Activated CD4-positive, alpha-beta T cell treated with anti-CD3 and anti-CD28 coated beads, Interleukin-2, Interleukin-4, amounts not matched to agents 100 ng/mL and 50 ng/mL, durations not matched to agents 16 hours and 8 hours (primary cell): ENCODE measurements around the gene ARHGAP18.

Experiments used
- DNase-seq: peaks from one replicate; pipeline ENCODE4 v3.0.0-alpha.2; 2020; ENCODE audit warnings: low spot score

The ARHGAP18 gene

DNA sequence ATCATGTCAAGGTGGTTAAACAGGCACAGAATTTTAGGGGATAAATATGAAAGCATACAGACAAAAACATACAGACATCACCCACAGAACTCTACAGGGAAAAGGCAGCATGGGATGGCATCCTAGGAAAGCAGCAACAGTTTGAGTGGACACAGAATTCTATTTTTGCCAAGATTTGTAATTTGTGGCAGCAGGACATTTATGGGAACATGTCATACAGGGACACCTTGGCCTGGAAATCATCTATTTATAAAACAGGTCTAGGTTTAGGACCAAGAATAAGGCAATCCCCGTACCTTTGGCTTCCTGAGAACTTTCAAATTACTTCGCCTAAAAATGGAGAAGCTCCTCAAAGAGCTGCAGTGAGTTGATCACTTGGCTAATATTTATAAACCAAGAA is 17.5 kb downstream of the ARHGAP18 start:
- no peak for DNase-seq

DNA sequence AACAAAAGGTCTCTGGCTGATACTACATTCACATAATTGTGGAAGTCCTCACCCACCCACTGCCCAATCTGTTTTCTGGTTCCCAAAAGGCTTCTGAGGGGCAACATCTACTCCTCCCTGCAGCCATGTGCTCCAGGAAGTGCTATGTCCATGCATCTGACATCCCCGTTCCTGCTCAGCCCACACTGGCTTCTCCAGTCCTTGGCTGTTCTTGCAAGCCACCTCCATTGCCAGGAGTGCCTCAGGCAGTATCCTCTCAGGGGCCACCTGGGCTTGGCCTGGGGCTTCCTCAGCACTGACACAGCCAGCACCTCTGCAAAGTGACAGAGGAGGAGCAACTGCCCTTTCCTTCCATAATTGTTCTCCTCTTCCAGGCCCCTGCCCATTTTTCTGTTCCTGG is 18.3 kb downstream of the ARHGAP18 start:
- DNase-seq = no peak

- DNase-seq = no peak
Measured at GRCh38 chr6:129691043-129691640, 18.8 kb downstream of the ARHGAP18 start.

DNA sequence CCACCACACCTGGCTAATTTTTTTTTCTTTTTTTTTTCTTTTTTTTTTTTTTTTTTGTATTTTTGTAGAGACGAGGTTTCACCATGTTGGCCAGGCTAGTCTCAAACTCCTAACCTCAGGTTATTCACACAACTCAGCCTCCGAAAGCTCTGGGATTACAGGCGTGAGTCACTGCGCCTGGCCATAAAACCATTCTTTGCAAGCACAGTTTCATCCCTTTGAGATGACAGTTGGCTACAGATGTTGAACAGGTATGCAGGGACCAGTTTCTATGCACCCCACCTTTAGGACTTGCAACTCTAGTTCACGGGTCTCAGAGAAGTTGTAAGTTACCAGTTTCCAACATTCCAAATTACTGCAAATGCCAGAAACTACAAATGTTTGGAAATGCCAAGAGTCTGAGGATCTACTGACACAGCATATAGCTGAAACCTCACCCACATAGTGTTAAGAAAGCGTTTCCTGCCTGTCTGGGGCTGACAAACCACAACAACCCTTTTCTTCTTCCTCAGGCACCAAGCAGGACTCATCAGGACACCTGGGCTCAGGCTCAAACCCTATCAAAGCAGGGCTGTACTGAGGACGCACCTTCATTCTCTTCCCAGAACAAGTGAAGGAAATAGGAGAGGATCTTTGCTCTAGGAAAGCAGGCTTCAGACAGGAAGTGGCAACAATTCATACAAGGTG is 22.9 kb downstream of the ARHGAP18 start:
- peak; percentile 78 for DNase-seq

DNA sequence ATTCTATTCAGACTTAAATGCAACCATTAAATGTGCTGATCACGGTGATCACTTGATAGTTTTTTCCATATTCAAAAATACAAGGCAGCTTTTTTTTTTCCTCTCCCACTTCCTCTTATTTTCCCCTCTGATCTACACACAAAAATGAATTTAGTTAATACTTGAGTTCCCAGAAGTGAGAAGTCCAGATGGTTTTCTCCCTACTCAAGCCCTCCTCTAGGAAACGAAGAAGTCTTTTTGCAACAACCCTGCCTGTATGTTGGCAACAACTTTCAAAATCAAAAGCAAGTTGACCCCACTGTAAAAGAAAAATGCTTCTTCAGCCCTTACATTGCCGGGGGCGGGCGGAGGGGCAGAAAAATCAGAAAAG is 24.3 kb downstream of the ARHGAP18 start:
- DNase-seq = no peak

DNA sequence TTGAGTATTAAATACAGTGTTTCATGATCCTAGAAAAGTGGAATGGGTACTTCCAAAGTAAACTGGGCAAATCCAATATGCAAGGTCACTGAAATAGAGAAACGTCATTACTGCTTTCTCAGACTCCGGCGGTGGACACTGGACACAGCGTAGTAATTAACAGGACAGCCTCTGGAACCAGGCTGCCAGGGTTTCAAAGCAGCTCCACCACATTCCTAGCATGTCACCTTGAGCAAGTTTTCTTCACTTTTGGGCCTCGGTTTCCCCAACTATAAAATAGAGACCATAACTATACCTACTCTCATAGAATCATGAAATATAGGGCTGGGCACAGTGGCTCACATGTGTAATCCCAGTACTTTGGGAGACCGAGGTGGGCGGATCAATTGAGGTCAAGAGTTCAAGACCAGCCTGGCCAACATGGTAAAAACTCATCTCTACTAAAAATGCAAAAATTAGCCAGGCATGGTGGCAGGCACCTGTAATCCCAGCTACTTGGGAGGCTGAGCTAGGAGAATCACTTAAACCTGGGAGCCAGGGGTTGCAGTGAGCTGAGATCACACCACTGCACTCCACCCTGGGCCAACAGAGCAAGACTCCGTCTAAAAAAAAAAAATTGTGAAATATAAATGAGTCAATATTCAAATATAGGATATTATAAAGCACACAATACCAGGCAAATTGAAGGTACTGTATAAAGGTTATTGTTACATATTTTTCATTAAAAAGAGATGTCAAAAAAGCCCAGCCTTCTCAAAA is 24.9 kb downstream of the ARHGAP18 start:
- DNase-seq = no peak

GRCh38 chr6:129684323-129684884 is 25.6 kb downstream of the ARHGAP18 start:
- DNase-seq = no peak

GRCh38 chr6:129683601-129684322 is 26.2 kb downstream of the ARHGAP18 start:
- DNase-seq = peak; percentile 88

GRCh38 chr6:129681913-129682205 is 28.1 kb downstream of the ARHGAP18 start:
- no peak for DNase-seq

DNA sequence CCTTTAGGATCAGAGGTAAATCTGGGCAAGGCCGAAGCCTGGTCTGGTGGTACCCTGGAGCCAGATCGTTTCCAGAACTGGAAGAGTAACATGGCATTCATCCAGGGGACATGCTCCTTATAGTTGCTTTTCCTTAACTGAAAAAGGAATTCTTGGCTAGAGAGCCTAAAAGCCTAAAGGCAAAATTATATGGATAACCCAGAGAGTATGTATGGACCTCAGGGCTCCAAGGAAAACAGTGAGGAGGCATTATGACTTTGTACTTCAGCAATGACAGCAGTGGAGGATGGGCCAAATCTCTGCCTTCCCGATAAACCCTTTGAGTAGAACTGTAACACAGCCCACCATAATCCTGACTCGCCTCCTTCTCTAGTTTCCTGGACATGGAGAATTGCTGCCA is 29.3 kb downstream of the ARHGAP18 start:
- no peak for DNase-seq

- no peak for DNase-seq
Measured at GRCh38 chr6:129679758-129680157, 30.2 kb downstream of the ARHGAP18 start.

- DNase-seq = no peak
Measured at GRCh38 chr6:129679275-129679674, 30.7 kb downstream of the ARHGAP18 start.

DNA sequence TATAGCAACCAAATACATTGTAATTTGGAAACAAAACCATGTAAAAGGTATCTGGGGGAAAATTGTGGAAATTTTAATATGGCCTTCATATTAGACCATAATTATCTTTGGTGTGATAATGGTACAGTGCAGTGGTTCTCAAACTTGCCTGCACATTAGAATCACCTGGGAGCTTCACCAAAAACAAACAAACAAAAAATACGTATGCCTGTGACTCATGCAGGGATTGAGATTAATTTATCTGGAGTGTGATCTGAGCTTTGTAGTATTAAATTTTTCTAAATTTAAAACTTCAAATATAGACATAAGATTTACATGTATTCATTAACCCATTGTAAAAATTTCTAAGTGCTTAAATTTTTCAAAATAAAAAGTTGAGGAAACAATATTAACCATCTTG is 31.5 kb downstream of the ARHGAP18 start:
- no peak for DNase-seq

DNA sequence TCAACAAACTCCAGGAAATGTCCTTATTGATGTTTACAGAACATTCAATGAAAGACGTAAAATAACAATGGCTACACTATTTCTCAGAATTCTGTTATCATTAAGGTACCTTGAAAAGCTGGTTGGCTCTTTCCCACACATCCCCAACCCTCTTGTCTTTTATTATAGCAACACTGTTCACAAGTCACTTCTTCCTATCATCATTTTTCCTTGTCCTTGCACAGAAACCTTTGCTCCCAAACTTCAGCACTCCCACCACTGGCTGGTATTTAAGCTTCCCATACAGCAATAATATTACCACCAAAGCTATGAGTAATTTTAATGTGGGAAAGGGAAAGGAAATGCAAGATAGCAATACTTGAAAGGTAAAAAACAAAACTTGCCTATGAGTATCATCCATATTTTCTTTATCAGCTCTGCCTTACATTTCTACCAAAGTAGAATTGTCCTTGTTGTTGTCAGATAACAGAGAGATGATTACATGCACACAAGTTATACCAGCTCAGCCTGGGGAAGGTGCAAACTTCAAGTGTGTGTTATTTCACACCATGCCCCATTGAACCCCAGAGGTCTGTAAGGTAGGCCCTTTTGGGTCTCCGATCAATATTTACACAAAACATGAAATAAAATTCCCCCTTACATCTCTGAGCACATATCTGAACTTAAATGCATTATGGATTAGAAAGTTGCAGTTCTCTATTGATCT is 32.2 kb downstream of the ARHGAP18 start:
- DNase-seq = no peak

DNA sequence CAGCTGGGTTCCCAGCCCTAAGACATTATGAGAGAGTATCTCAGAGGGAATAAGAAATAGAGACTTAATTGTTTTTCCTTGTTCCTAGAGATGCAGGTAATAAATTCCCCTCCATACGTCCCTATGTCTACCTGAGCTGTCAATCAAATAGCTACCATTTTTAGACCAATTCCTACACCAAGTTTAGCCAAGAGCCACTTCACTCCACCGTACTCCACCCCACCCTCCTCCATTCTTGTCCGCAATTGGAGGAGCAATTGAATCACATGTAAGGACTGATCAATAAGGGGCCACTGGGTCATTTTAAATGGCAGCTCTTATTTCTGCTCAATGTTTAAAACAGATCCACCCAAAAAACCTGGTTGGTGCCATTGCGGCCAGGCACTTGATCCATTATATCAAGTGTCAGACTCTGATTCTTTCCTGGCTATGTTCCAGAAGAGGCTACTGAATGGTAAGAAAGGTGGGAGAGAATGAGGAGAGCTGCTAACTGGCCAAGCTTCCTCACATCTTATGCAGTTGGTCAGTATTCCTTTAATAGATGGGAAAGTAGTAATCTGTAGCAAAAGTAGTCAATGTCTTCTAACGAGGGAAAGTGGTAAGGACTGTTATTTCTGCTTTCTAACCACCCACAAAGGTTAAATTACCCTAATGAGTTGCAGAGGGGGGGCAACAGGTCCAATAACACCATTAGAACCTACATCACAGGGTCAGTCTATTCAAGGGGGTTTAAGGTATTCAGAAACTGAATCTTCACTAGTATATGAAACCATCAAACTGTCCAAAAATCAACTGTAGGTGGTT is 34.1 kb downstream of the ARHGAP18 start:
- no peak for DNase-seq

DNA sequence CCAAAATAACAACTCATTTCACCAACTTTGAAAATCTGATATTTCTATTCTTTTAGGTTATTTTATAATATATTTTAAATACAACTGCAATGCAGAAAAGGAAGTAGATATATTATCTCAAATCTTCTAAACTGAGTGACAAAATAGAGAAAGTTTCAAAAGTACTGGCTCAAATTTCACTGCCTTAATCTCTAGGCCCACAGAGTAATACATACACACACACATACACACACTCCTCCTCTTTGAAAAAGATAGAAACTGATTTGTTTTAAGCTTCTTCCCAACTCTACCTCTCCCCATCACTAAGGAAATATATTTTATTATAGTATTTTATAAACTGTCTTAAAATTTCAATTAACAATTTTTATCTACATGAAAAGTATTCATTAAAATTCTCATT is 36.2 kb downstream of the ARHGAP18 start:
- DNase-seq = no peak

GRCh38 chr6:129672881-129673631 is 36.9 kb downstream of the ARHGAP18 start:
- DNase-seq = peak; percentile 82

GRCh38 chr6:129672341-129672682 is 37.7 kb downstream of the ARHGAP18 start:
- peak; percentile 42 for DNase-seq

DNA sequence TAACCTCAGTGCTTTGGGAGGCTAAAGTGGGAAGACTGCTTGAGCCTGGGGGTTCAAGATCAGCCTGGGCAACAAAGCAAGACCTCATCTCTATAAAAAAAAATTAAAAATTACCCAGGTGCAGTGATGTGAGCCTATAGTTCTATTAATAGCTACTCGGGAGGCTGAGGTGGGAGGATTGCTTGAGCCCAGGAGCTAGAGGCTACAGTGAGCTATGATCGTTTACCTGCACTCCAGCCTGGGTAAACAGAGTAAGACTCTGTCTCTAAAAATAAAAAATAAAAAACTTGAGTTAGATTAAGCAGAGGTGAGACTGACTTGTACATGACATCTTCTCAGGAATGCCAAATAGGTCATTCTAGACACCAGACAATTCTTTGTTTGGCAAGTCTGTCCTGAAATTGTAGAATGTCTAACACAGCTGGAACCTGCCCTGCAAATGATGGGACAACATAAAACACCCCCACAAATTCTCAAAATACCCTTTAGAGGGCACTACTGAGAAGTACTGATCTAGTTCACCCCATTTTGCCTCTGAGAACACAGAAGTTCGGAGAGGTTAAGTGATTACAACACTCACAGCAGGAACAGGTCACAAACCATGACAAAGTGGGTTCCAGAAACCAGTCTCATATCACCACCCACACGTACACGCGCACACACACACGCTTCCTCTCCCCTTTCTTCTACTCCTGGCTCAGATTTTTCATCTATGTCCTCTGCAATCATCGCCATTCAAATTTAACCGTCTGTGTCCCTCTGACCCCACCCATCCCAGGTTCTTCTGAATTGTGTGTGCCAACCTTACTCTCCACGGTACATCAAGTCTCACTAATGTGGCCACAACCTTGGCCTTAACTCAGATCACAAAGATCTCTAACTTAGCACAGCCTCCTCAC is 38.3 kb downstream of the ARHGAP18 start:
- DNase-seq = peak; percentile 91
